HG02571 (cell line): Measurements from ENCODE around the gene GLIS1.

Experiments used
- ATAC-seq: cut with Tn5 transposase; IDR thresholded peaks from one replicate; pipeline ENCODE4 v1.9.1; 2021; ENCODE audit warnings: mild to moderate bottlenecking, moderate library complexity; ENCODE audit not compliant: unreplicated experiment

The GLIS1 gene

GRCh38 chr1:53737648-53738204 is 1.2 kb downstream of the GLIS1 start:
- ATAC-seq: no peak

GRCh38 chr1:53736290-53736689 is 2.7 kb downstream of the GLIS1 start:
- ATAC-seq: no peak

GRCh38 chr1:53735681-53736080 is 3.3 kb downstream of the GLIS1 start:
- no peak for ATAC-seq

- ATAC-seq: no peak
Observed at GRCh38 chr1:53735261-53735660, 3.7 kb downstream of the GLIS1 start.

- ATAC-seq: no peak
Observed at GRCh38 chr1:53734650-53735211, 4.2 kb downstream of the GLIS1 start.

GRCh38 chr1:53733975-53734649 is 4.9 kb downstream of the GLIS1 start:
- no peak for ATAC-seq

- ATAC-seq: no peak
Observed at GRCh38 chr1:53733447-53733931, 5.5 kb downstream of the GLIS1 start.

GRCh38 chr1:53732912-53733317 is 6.0 kb downstream of the GLIS1 start:
- ATAC-seq: no peak

- no peak for ATAC-seq
Observed at GRCh38 chr1:53732409-53732808, 6.6 kb downstream of the GLIS1 start.

GRCh38 chr1:53731779-53732305 is 7.1 kb downstream of the GLIS1 start:
- no peak for ATAC-seq

GRCh38 chr1:53731043-53731600 is 7.8 kb downstream of the GLIS1 start:
- ATAC-seq: no peak

- ATAC-seq: no peak
Observed at GRCh38 chr1:53730224-53730865, 8.6 kb downstream of the GLIS1 start.

GRCh38 chr1:53729456-53730223 is 9.3 kb downstream of the GLIS1 start:
- no peak for ATAC-seq

- no peak for ATAC-seq
Observed at GRCh38 chr1:53728702-53729455, 10.1 kb downstream of the GLIS1 start.

GRCh38 chr1:53728196-53728595 is 10.8 kb downstream of the GLIS1 start:
- ATAC-seq: no peak

- ATAC-seq: no peak
Observed at GRCh38 chr1:53727461-53728092, 11.4 kb downstream of the GLIS1 start.

- no peak for ATAC-seq
Observed at GRCh38 chr1:53726009-53726600, 12.9 kb downstream of the GLIS1 start.

- ATAC-seq: no peak
Observed at GRCh38 chr1:53725238-53725689, 13.7 kb downstream of the GLIS1 start.

GRCh38 chr1:53722025-53722424 is 16.9 kb downstream of the GLIS1 start:
- ATAC-seq: no peak
